OCI-LY1 (cell line): ENCODE results near the gene ALOX5AP.

Experiments used
- H2AFZ ChIP-seq: fragments of 200-600 bp; sonication (generic), shearing (Covaris generic); 2 replicates; pipeline ENCODE4 v1.6.0; 2014; ENCODE audit warnings: antibody characterized with exemption, mild to moderate bottlenecking, low read length
- H3F3A ChIP-seq: fragments of 200-600 bp; sonication (generic), shearing (Covaris generic); 2 replicates; pipeline ENCODE4 v1.6.0; 2014; ENCODE audit warnings: mild to moderate bottlenecking, antibody characterized with exemption, low read length, moderate library complexity; ENCODE audit not compliant: insufficient read depth
- H3K27ac ChIP-seq: fragments of 200-600 bp; sonication (generic); 2 replicates; pipeline ENCODE4 v1.5.1; 2014; ENCODE audit warnings: low read length, mixed run types, mild to moderate bottlenecking, low read depth; ENCODE audit not compliant: poor library complexity, severe bottlenecking
- H3K27me3 ChIP-seq: fragments of 200-600 bp; sonication (generic); 2 replicates; pipeline ENCODE4 v1.6.0; 2014; ENCODE audit warnings: antibody characterized with exemption, mild to moderate bottlenecking, low read length, moderate library complexity; ENCODE audit not compliant: insufficient read depth
- H3K36me3 ChIP-seq: fragments of 200-600 bp; sonication (generic); 2 replicates; pipeline ENCODE4 v1.6.1; 2014; ENCODE audit warnings: mild to moderate bottlenecking, antibody characterized with exemption, low read length, moderate library complexity, mixed read lengths; ENCODE audit not compliant: insufficient read depth
- H3K4me1 ChIP-seq: fragments of 200-600 bp; sonication (generic); 2 replicates; pipeline ENCODE4 v1.5.1; 2014; ENCODE audit warnings: mild to moderate bottlenecking, low read length, moderate library complexity; ENCODE audit not compliant: insufficient read depth, severe bottlenecking
- H3K4me2 ChIP-seq: fragments of 200-600 bp; sonication (generic), shearing (Covaris generic); 2 replicates; pipeline ENCODE4 v1.6.1; 2014; ENCODE audit warnings: low read length
- H3K4me3 ChIP-seq: fragments of 200-600 bp; sonication (generic); 2 replicates; pipeline ENCODE4 v1.5.1; 2014; ENCODE audit warnings: low read length, low read depth, mild to moderate bottlenecking, mixed read lengths; ENCODE audit not compliant: poor library complexity, severe bottlenecking
- H3K79me2 ChIP-seq: fragments of 200-600 bp; shearing (Covaris generic); 2 replicates; pipeline ENCODE4 v1.6.1; 2016; ENCODE audit warnings: mixed run types, low read length, mixed read lengths; ENCODE audit not compliant: insufficient read depth
- H3K9ac ChIP-seq: fragments of 200-600 bp; sonication (generic), shearing (Covaris generic); 2 replicates; pipeline ENCODE4 v1.6.1; 2014; ENCODE audit warnings: mild to moderate bottlenecking, low read length, mixed read lengths
- H3K9me2 ChIP-seq: fragments of 200-600 bp; sonication (generic), shearing (Covaris generic); 2 replicates; pipeline ENCODE4 v1.6.1; 2014; ENCODE audit warnings: low read depth, mild to moderate bottlenecking, low read length, mixed read lengths
- H3K9me3 ChIP-seq: fragments of 200-600 bp; shearing (Covaris generic); 2 replicates; pipeline ENCODE4 v1.6.1; 2014; ENCODE audit warnings: low read length, mixed read lengths
- H4K20me1 ChIP-seq: fragments of 200-600 bp; sonication (generic), shearing (Covaris generic); 2 replicates; pipeline ENCODE4 v1.6.0; 2016; ENCODE audit warnings: mild to moderate bottlenecking, low read length; ENCODE audit not compliant: insufficient read depth
- CTCF ChIP-seq: fragments of 200-600 bp; sonication (generic), shearing (Covaris generic); IDR thresholded peaks from 2 replicates; pipeline ENCODE4 v1.5.1; 2017; ENCODE audit warnings: mild to moderate bottlenecking, antibody characterized with exemption, low read length, moderate library complexity, mixed read lengths
- EZH2 ChIP-seq: fragments of 200-600 bp; sonication (generic), shearing (Covaris generic); IDR thresholded peaks from 2 replicates; pipeline ENCODE4 v1.8.0; 2017; ENCODE audit warnings: borderline replicate concordance, mixed run types, mild to moderate bottlenecking, antibody characterized with exemption, low read length, moderate library complexity, mixed read lengths

The ALOX5AP gene

GRCh38 chr13:30748717-30749116 is 13.4 kb downstream of the ALOX5AP start:
- Histone ChIP-seq H3K79me2 (no peaks in the 10 kb centered on the region), H3K4me2 (no peak overlapping the region), H2AFZ (no peak overlapping the region), H3K9me2 (no peaks in the 10 kb centered on the region), H3F3A (no peaks in the 10 kb centered on the region), H3K4me1 (peaks cover 12% of the 10 kb centered on the region), H3K27ac (no peak overlapping the region), H3K9ac (no peak overlapping the region), H3K27me3 (no peaks in the 10 kb centered on the region), H3K9me3 (no peaks in the 10 kb centered on the region), H3K36me3 (peaks cover 71% of the 10 kb centered on the region), H3K4me3 (no peak overlapping the region), H4K20me1 (no peaks in the 10 kb centered on the region)
- no peak for TF ChIP-seq EZH2
- no peak for TF ChIP-seq CTCF

GRCh38 chr13:30750036-30750435 is 14.7 kb downstream of the ALOX5AP start:
- Histone ChIP-seq H3K27ac (no peak overlapping the region), H3K4me1 (no peaks in the 10 kb centered on the region), H3K9me2 (no peaks in the 10 kb centered on the region), H3K36me3 (peaks cover 60% of the 10 kb centered on the region), H3K9ac (no peak overlapping the region), H2AFZ (no peak overlapping the region), H3K27me3 (no peaks in the 10 kb centered on the region), H3K4me3 (no peak overlapping the region), H3K4me2 (no peak overlapping the region), H4K20me1 (no peaks in the 10 kb centered on the region), H3F3A (no peaks in the 10 kb centered on the region), H3K79me2 (no peaks in the 10 kb centered on the region), H3K9me3 (no peaks in the 10 kb centered on the region)
- no peak for TF ChIP-seq EZH2
- no peak for TF ChIP-seq CTCF

- Histone ChIP-seq H3K9ac (no peak overlapping the region), H3K36me3 (peaks cover 55% of the 10 kb centered on the region), H3K4me1 (no peaks in the 10 kb centered on the region), H4K20me1 (no peaks in the 10 kb centered on the region), H3K9me2 (no peaks in the 10 kb centered on the region), H3K27me3 (no peaks in the 10 kb centered on the region), H3K27ac (no peak overlapping the region), H3K4me2 (no peak overlapping the region), H3K9me3 (no peaks in the 10 kb centered on the region), H2AFZ (no peak overlapping the region), H3K79me2 (no peaks in the 10 kb centered on the region), H3F3A (no peaks in the 10 kb centered on the region), H3K4me3 (no peak overlapping the region)
- no peak for TF ChIP-seq EZH2
- no peak for TF ChIP-seq CTCF
Observed at GRCh38 chr13:30751183-30751933, 16.0 kb downstream of the ALOX5AP start.
